A673 (cell line): ENCODE data around the gene CRYBA2. TPM values are rescaled to one million over a fixed set of nuclear protein-coding genes. Genes with fewer than 3 reads are reported as not detected.

ENCODE experiments used
- BruUV-seq: library from RNA; stranded (reverse); fragments of 400-500 nt; replicated peaks from 2 replicates; lab custom pipeline; 2021; lab: Mats Ljungman, UMichigan
- CTCF ChIA-PET: fragments of 300-600 bp; sonication (Branson Sonifier 250); formaldehyde crosslinking; loops from one replicate; lab custom pipeline; 2022; ENCODE audit warnings: antibody characterized with exemption; lab: Charles Lee
- POLR2A ChIA-PET: fragments of 300-600 bp; sonication (Branson Sonifier 250); formaldehyde crosslinking; loops from one replicate; lab custom pipeline; 2022; ENCODE audit warnings: antibody characterized with exemption; ENCODE audit not compliant: low non-redundant PET; lab: Charles Lee
- DNase-seq: peaks from one replicate; pipeline ENCODE4 v3.0.0-alpha.2; 2015; ENCODE audit warnings: low spot score
- H3K27ac ChIP-seq: fragments of 200-600 bp; sonication (generic); 2 replicates; pipeline ENCODE4 v1.5.1; 2016; ENCODE audit warnings: mixed run types, low read depth, mild to moderate bottlenecking, mixed read lengths, antibody characterized with exemption, low read length; ENCODE audit not compliant: poor library complexity, severe bottlenecking
- H3K27me3 ChIP-seq: fragments of 200-600 bp; sonication (generic); replicated peaks from 2 replicates; pipeline ENCODE4 v1.6.1; 2017; ENCODE audit warnings: mixed run types, low read depth, mild to moderate bottlenecking, mixed read lengths, antibody characterized with exemption, low read length; ENCODE audit not compliant: insufficient read depth, poor library complexity
- H3K36me3 ChIP-seq: fragments of 200-600 bp; sonication (generic); 2 replicates; pipeline ENCODE4 v1.6.1; 2016; ENCODE audit warnings: mixed run types, mild to moderate bottlenecking, mixed read lengths, antibody characterized with exemption, low read length; ENCODE audit not compliant: insufficient read depth, poor library complexity, severe bottlenecking
- H3K4me1 ChIP-seq: fragments of 200-600 bp; sonication (generic); 2 replicates; pipeline ENCODE4 v1.6.1; 2017; ENCODE audit warnings: mixed run types, mild to moderate bottlenecking, mixed read lengths, antibody characterized with exemption, low read length; ENCODE audit not compliant: insufficient read depth, poor library complexity, severe bottlenecking
- H3K4me3 ChIP-seq: fragments of 200-600 bp; sonication (generic); 2 replicates; pipeline ENCODE4 v1.5.1; 2016; ENCODE audit warnings: low read depth, mixed run types, mild to moderate bottlenecking, mixed read lengths, low read length; ENCODE audit not compliant: poor library complexity, severe bottlenecking
- H3K9me3 ChIP-seq: fragments of 200-600 bp; sonication (generic); 2 replicates; pipeline ENCODE4 v1.6.1; 2016; ENCODE audit warnings: mixed run types, low read depth, mild to moderate bottlenecking, mixed read lengths, antibody characterized with exemption, low read length; ENCODE audit not compliant: poor library complexity, severe bottlenecking
- CTCF ChIP-seq: fragments of 300-800, 200-600 bp; sonication (generic); conservative IDR thresholded peaks from 2 replicates; pipeline ENCODE4 v1.5.1; 2017; ENCODE audit warnings: low read depth, mild to moderate bottlenecking, antibody characterized with exemption, low read length, moderate library complexity, mixed read lengths
- EZH2 ChIP-seq: fragments of 200-600 bp; sonication (generic); IDR thresholded peaks from 2 replicates; pipeline ENCODE4 v1.6.1; 2017; ENCODE audit warnings: borderline replicate concordance, low read depth, mild to moderate bottlenecking, mixed read lengths, antibody characterized with exemption, low read length; ENCODE audit not compliant: poor library complexity, severe bottlenecking
- intact Hi-C: fragments of 100-400 bp; cut with micrococcal nuclease; formaldehyde crosslinking; loops from one replicate; pipeline ENCODE4 v1.10.0; 2022; ENCODE audit not compliant: unreplicated experiment
- total RNA-seq: library from RNA; stranded (reverse); gene quantifications from 2 replicates; pipeline ENCODE4 v1.2.3, GENCODE V29; 2021

Gene CRYBA2
- total RNA-seq, 1 experiment from 2014 or later, result 1.3 TPM

- peak; percentile 78 for TF ChIP-seq CTCF
- TF ChIP-seq EZH2, result peak; percentile 78
- Histone ChIP-seq H3K4me3 (no peak overlapping the region), H3K4me1 (peaks cover 15% of the 10 kb centered on the region), H3K9me3 (no peaks in the 10 kb centered on the region), H3K36me3 (no peaks in the 10 kb centered on the region), H3K27ac (no peak overlapping the region), H3K27me3 (peaks cover 46% of the 10 kb centered on the region)
- DNase-seq, result peak; percentile 67
- no TSS peak for BruUV-seq
- intact Hi-C loops, result no loop called here
- POLR2A ChIA-PET, result no interaction called here
- CTCF ChIA-PET, result interaction anchor here (1.1 to 1.2 kb wide), 2 partner anchors 8 to 63 kb away, joined by 3 to 4 read pairs; no protein-coding TSS in a partner anchor
These were observed 9.4 kb upstream of the CRYBA2 start for GRCh38 chr2:219002395-219003266.

- Histone ChIP-seq H3K27ac (no peak overlapping the region), H3K4me3 (no peak overlapping the region), H3K4me1 (peaks cover 15% of the 10 kb centered on the region), H3K36me3 (no peaks in the 10 kb centered on the region), H3K27me3 (peaks cover 46% of the 10 kb centered on the region), H3K9me3 (no peaks in the 10 kb centered on the region)
- no TSS peak for BruUV-seq
- intact Hi-C loops, result no loop called here
- no peak for TF ChIP-seq CTCF
- peak; percentile 13 for TF ChIP-seq EZH2
- ChIA-PET CTCF (interaction anchor here (1.1 to 1.2 kb wide), 2 partner anchors 9 to 64 kb away, joined by 3 to 4 read pairs; no protein-coding TSS in a partner anchor), POLR2A (no interaction called here)
- DNase-seq, result no peak
These were observed 8.6 kb upstream of the CRYBA2 start for GRCh38 chr2:219001577-219002394.

- no peak overlapping the region for H3K4me3 ChIP-seq
- no TSS peak for BruUV-seq
- no peak for TF ChIP-seq CTCF
- no peak for TF ChIP-seq EZH2
- peaks cover 15% of the 10 kb centered on the region for H3K4me1 ChIP-seq
- ChIA-PET POLR2A (no interaction called here), CTCF (interaction anchor here (1.1 kb wide), 1 partner anchor 10 kb away, joined by 3 read pairs; no protein-coding TSS in a partner anchor)
- no peak for DNase-seq
- H3K36me3 ChIP-seq, result no peaks in the 10 kb centered on the region
- H3K27ac ChIP-seq, result no peak overlapping the region
- no peaks in the 10 kb centered on the region for H3K9me3 ChIP-seq
- intact Hi-C loops, result no loop called here
- peaks cover 46% of the 10 kb centered on the region for H3K27me3 ChIP-seq
These were observed 7.9 kb upstream of the CRYBA2 start for GRCh38 chr2:219001100-219001576.
